ENCODE results near the gene METRN. TPM values are rescaled to one million over a fixed set of nuclear protein-coding genes. Genes with fewer than 3 reads are reported as not detected.

The METRN gene
- total RNA-seq, 4 donors from 2014 or later = 4.0 to 33.8 (median 8.9) TPM

DNA sequence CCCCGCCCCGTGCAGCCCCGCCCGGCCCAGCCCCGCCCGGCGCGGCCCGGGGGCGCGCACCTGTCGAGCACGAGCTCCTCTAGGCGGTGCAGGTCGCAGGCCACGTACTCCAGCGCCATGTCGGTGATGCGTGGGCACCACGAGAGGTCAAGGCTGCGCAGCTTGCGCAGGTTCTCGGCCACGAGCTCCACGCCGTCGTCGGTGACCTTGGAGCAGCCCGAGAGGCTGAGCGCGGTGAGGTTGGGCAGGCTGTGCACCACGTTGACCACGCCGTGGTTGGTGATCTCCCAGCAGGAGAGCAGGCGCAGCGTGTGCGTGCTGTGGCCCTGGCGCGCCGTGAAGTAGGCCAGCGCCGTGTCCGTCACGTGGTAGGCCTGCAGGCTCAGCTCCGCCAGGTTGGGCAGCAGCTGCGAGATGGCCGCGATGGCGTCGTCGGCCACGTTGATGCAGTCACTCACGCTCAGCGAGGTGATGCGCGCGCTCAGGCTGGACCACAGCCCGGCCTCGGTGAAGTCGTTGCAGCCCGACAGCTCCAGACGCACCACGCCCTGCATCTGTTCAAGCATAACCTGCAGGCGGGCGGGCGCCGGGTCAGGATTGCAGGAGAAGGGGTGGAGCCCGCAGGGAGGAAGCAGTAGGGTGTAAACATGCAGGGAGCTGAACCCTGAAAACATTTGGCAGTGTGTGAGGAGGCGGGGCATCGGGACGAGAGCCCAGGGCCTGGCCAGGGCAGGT is 19.4 kb upstream of the METRN start:
- Histone ChIP-seq H3K27me3 (peaks cover 0 to 39% of the 10 kb centered on the region in 2 donors), H3K4me1 (peaks cover 0 to 29% (median 21%) of the 10 kb centered on the region in 4 donors), H3K36me3 (no peaks in the 10 kb centered on the region), H3K4me3 (peak overlapping the region; percentile 37 to 58 (median 50)), H3K9me3 (no peaks in the 10 kb centered on the region), H3K27ac (peak overlapping the region; percentile 35 to 72 (median 56))
- peak; percentile 63 to 87 (median 87) for DNase-seq
- TF ChIP-seq, protein P1, sequence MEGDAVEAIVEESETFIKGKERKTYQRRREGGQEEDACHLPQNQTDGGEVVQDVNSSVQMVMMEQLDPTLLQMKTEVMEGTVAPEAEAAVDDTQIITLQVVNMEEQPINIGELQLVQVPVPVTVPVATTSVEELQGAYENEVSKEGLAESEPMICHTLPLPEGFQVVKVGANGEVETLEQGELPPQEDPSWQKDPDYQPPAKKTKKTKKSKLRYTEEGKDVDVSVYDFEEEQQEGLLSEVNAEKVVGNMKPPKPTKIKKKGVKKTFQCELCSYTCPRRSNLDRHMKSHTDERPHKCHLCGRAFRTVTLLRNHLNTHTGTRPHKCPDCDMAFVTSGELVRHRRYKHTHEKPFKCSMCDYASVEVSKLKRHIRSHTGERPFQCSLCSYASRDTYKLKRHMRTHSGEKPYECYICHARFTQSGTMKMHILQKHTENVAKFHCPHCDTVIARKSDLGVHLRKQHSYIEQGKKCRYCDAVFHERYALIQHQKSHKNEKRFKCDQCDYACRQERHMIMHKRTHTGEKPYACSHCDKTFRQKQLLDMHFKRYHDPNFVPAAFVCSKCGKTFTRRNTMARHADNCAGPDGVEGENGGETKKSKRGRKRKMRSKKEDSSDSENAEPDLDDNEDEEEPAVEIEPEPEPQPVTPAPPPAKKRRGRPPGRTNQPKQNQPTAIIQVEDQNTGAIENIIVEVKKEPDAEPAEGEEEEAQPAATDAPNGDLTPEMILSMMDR (IDR thresholded peaks at IDR 0.05) = no peak
- peak in 1 of 2 donors; percentile 19 for TF ChIP-seq POLR2A (IDR thresholded peaks at IDR 0.05)

DNA sequence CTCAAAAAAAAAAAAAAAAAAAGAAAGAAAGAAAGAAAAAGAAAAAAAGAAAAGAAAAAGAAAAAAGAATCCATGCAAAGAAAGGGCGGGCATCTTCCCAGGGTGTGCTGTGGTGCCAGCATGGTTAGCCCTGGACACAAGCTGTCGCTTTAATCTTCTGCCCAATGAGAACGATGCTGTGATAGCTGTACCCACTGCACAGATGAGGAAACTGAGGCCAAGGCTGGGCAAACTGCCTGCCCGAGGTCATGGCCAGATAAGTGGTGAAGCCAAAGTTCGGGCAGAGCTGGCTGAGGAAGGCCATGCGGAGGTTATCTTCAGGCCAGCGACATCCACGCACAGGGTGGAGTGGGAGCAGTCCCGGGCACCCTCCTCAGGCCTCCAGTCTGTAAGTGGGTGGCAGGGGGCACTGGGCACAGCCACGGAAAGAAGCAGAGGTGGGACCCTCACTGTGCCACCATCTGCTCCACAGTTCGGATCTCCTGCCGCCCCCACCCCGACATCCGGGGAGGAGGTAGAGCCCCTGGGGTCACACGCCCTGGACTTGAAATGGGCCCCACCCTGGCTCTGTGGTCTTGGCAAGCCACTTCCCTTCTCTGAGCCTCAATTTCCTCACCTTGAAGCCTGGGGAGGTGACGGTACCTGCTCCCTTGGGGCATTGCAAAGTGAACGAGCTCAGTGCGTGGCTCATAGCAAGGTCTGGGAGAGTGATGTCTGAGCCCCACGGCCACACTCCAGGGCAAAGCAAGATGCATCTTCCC is 15.8 kb upstream of the METRN start:
- Histone ChIP-seq H3K9me3 (no peaks in the 10 kb centered on the region), H3K27me3 (peaks cover 0 to 61% of the 10 kb centered on the region in 2 donors)

DNA sequence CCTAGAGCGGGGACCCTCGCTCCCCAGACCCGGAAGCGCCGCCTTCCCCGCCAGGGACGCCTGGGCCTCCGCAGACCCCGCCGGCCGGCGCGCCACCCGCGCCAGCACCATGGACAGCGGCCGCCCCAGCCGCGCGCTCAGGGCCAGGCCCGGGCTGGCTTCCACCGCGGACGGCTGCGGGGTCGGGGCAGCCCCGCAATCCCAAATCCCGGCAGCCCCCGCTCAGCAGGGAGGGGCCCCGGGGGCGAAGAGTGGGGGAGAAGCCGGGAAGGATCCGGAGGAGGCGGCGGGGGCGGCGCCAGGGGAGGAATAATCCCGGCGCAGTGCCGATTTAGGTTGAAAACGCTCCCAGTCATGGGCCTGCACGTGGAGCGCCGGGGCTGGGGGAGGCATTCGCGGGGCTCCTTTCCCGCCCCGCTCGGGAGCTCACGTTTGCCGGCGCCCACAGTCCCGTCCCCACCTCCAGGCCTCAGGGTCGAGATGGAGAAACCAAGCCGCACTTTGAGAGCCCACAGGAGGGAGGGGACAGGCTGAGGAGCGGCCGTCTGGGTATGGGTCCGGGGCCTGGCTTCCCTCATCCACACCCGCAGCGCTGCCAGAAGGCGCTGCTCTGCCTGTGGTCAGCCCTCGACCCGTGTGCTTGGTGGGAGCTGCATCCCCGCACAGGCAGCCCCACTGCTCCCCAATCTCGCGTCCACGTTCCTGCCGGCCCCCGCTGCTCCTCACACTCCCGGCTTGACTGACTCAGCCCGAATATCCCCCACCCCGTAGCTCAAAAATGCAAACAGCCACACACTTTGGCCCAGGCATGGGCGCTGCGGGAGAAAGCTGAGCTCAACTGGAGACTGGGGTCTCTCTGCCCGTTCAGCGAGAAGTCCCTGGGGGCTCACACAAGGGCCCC is 14.0 kb upstream of the METRN start:
- peaks cover 0 to 16% (median 9%) of the 10 kb centered on the region in 4 donors for H3K4me1 ChIP-seq
- H3K27me3 ChIP-seq = peaks cover 0 to 57% of the 10 kb centered on the region in 2 donors
- H3K36me3 ChIP-seq = no peaks in the 10 kb centered on the region
- no peak for DNase-seq
- no peak overlapping the region for H3K27ac ChIP-seq
- no peak for TF ChIP-seq POLR2A (IDR thresholded peaks at IDR 0.05)
- TF ChIP-seq, protein P1 (IDR thresholded peaks at IDR 0.05) = no peak
- H3K9me3 ChIP-seq = no peaks in the 10 kb centered on the region
- H3K4me3 ChIP-seq = no peak overlapping the region

More for the DNA sequence above, 15.8 kb upstream of the METRN start:
- peaks cover 0 to 23% (median 20%) of the 10 kb centered on the region in 4 donors for H3K4me1 ChIP-seq
- no peak overlapping the region for H3K27ac ChIP-seq
- H3K4me3 ChIP-seq = no peak overlapping the region
- H3K36me3 ChIP-seq = no peaks in the 10 kb centered on the region
- no peak for DNase-seq
- TF ChIP-seq, protein P1 (IDR thresholded peaks at IDR 0.05) = no peak
- no peak for TF ChIP-seq POLR2A (IDR thresholded peaks at IDR 0.05)

DNA sequence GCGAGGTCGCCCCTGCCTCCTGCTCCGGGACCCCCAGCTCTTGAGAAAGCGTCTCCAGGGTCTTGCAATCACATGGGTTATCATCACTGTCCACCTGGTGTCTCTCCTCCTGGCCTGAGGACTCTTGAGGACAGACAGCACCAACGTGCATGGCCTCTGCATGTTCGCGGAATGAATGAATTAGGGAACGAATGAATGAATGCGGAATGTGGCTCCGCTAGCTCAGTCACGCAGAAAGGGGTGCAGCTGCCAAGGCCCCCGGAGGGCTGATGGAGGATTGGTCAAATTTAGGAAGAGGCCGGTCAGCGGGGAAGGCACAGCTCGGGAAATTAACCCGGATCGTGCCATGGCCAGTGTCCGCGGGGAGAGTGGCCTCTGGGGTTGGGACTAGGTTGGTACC is 12.6 kb upstream of the METRN start:
- DNase-seq = no peak
- Histone ChIP-seq H3K36me3 (no peaks in the 10 kb centered on the region), H3K27me3 (peaks cover 0 to 67% of the 10 kb centered on the region in 2 donors), H3K27ac (no peak overlapping the region), H3K4me3 (no peak overlapping the region), H3K4me1 (peaks cover 0 to 16% (median 6%) of the 10 kb centered on the region in 4 donors), H3K9me3 (no peaks in the 10 kb centered on the region)
- TF ChIP-seq, protein P1 (IDR thresholded peaks at IDR 0.05) = no peak
- no peak for TF ChIP-seq POLR2A (IDR thresholded peaks at IDR 0.05)

DNA sequence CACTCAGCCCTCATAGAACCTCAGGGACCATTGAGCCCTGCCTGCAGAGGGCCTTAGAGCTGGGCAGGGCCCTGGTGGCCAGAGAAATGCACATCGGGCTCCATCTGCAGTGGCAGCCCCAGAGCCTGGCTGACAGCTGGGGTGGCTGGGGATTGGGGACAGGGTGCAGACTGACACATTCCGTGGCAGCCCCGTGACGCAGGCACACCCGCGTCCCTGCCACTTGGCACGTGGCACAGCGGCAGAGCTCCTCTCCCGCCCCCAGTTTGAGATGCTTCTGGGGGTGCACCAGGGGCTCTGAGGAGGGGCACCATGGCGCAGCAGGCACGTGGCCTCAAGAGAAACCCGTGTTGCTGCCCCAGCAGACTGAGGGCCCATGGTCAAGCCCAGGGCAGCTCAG is 11.5 kb upstream of the METRN start:
- H3K4me3 ChIP-seq = no peak overlapping the region
- H3K27me3 ChIP-seq = peaks cover 0 to 71% of the 10 kb centered on the region in 2 donors
- no peaks in the 10 kb centered on the region for H3K36me3 ChIP-seq
- no peak for TF ChIP-seq POLR2A (IDR thresholded peaks at IDR 0.05)
- TF ChIP-seq, protein P1 (IDR thresholded peaks at IDR 0.05) = no peak
- no peak for DNase-seq
- H3K4me1 ChIP-seq = peaks cover 0 to 16% (median 6%) of the 10 kb centered on the region in 4 donors
- no peaks in the 10 kb centered on the region for H3K9me3 ChIP-seq
- no peak overlapping the region for H3K27ac ChIP-seq

All from Peyer's patch (tissue), 4 donors.